Subcutaneous abdominal adipose tissue (tissue), 5 donors: ENCODE measurements around the gene PSMD13.

ENCODE experiments used
- H3K27ac ChIP-seq: one replicate; pipeline ENCODE4 v1.7.0; 2013; ENCODE audit warnings: low read depth, mild to moderate bottlenecking, inconsistent platforms, low read length, moderate library complexity
- H3K27me3 ChIP-seq, 5 donors: one replicate each; pipeline ENCODE4 v1.7.0; 2013; ENCODE audit warnings: low read length in 5 of 5, inconsistent platforms in 1 of 5; ENCODE audit not compliant: control insufficient read depth in 5 of 5, insufficient read depth in 4 of 5
- H3K36me3 ChIP-seq, 5 donors: one replicate each; pipeline ENCODE4 v1.7.0; 2013; ENCODE audit warnings: low read length in 5 of 5; ENCODE audit not compliant: control insufficient read depth in 5 of 5, insufficient read depth in 5 of 5
- H3K4me1 ChIP-seq, 5 donors: one replicate each; pipeline ENCODE4 v1.7.0; 2013; ENCODE audit warnings: low read length in 5 of 5, mild to moderate bottlenecking in 3 of 5, moderate library complexity in 1 of 5; ENCODE audit not compliant: control insufficient read depth in 5 of 5, insufficient read depth in 5 of 5
- H3K4me3 ChIP-seq, 5 donors: one replicate each; pipeline ENCODE4 v1.7.0; 2013; ENCODE audit warnings: low read length in 5 of 5, low read depth in 1 of 5
- H3K9ac ChIP-seq, 5 donors: one replicate each; pipeline ENCODE4 v1.7.0; 2013; ENCODE audit warnings: low read length in 5 of 5, mild to moderate bottlenecking in 4 of 5, moderate library complexity in 3 of 5
- H3K9me3 ChIP-seq, 5 donors: one replicate each; pipeline ENCODE4 v1.7.0; 2013; ENCODE audit warnings: low read length in 5 of 5; ENCODE audit not compliant: control insufficient read depth in 5 of 5
- donor health status: healthy.
- donor health status: healthy.
- donor health status: healthy.
- donor health status: healthy.
- donor health status: healthy.

PSMD13 gene

DNA sequence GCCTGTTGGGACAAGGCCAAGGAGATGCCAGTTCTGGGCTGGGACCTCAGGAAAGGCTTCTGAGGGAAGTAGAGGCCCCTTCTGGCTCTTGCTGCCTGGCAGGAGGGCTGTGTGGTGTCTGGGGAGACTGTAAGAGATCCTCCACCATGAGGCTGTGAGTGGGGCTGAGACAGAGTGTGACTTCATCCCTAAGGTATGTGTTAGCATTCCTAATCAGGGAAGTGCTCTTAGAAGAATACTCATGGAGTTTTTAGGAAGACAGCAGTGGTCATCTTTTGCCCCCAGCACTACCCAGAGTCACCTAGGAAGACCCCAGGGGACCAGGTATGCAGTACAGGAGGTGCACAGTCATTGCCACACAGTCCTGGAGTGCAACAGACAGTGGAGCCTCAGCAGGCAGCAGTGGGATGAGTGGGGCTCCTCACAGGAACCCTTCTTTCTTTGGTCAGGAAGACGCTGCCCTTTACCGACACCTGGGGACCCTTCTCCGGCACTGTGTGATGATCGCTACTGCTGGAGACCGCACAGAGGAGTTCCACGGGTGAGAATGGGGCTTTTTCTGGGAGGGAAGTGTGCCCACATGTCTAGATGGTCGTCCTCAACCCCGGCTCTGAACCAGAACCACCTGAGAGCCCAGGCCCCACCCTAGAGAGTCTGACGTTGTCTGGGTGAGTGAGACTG, 26.5 kb upstream of the PSMD13 start:
- H3K9me3 ChIP-seq = no peaks in the 10 kb centered on the region
- peaks cover 0 to 61% (median 60%) of the 10 kb centered on the region in 5 donors for H3K36me3 ChIP-seq
- H3K27ac ChIP-seq = peak overlapping the region; percentile 40
- peak overlapping the region; percentile 9 to 90 (median 38) for H3K9ac ChIP-seq
- peaks cover 0 to 2% (median 0%) of the 10 kb centered on the region in 5 donors for H3K27me3 ChIP-seq
- peaks cover 27 to 54% (median 44%) of the 10 kb centered on the region in 5 donors for H3K4me1 ChIP-seq
- H3K4me3 ChIP-seq = peak overlapping the region; percentile 17 to 97 (median 84)

DNA sequence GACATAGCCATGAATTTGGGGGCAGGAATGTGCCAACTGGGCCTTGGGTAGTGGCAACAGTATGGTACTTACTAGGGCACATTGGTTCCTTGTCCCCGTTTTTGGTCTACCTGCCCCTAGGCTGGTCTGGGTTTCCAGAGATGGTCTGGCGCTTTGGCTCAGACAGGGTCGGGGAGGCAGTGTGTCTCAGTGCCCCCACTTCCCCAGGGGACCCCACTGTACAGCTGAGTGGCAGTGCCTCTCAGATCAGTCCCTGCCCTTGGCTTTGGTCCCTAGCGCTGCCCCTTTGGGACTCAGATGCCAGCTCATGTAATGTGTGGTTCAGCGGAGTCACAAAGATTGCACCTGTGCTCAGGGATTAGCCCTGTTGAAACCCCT, 26.0 kb upstream of the PSMD13 start:
- Histone ChIP-seq H3K4me1 (peaks cover 22 to 49% (median 38%) of the 10 kb centered on the region in 5 donors), H3K9ac (peak overlapping the region in 2 of 5 donors; percentile 33 to 38), H3K4me3 (peak overlapping the region in 1 of 5 donors; percentile 51), H3K27me3 (peaks cover 0 to 2% (median 0%) of the 10 kb centered on the region in 5 donors), H3K9me3 (no peaks in the 10 kb centered on the region), H3K36me3 (peaks cover 0 to 63% (median 60%) of the 10 kb centered on the region in 5 donors), H3K27ac (peak overlapping the region; percentile 40)

DNA sequence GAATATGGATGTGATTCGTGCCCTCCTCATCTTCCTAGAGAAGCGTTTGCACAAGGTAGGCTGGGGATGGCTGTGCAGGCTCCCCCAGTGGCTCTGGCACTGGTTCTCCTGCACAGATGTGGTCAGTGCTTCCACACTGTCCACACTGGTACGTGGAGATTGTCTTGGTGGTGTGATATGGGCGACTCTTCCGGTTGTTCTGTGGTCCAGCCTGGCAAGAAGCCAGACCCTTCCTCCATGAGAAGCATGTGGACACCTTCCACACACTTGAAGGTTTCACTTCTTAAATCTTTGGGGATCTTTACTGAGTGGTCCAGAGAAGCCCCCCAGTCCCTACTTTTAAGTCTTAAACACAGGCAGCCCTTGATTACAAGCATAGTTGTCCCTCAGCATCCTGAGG, 25.5 kb upstream of the PSMD13 start:
- Histone ChIP-seq H3K9me3 (no peaks in the 10 kb centered on the region), H3K4me1 (peaks cover 17 to 44% (median 33%) of the 10 kb centered on the region in 5 donors), H3K27me3 (peaks cover 0 to 2% (median 0%) of the 10 kb centered on the region in 5 donors), H3K9ac (no peak overlapping the region), H3K4me3 (no peak overlapping the region), H3K36me3 (peaks cover 0 to 68% (median 65%) of the 10 kb centered on the region in 5 donors), H3K27ac (no peak overlapping the region)

DNA sequence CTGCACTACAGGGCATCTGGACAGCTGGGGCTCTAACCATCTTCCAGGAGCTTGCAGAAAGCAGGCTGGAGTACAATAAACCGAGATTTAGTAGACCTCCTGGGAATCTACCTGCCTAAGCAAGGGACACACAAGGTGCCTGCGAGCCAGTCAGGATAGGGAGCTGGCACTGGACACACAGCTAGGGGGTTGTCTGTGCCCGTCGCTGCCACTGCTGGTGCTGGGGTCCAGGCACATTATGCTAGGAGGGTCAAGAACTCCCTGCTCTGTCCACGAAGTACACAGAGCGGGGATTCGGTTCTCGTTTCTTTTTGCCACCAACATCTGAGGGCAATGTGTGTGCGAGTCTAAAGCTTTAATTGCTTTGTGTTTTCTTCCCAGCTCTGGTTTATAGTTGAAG, 25.0 kb upstream of the PSMD13 start:
- peaks cover 0 to 70% (median 67%) of the 10 kb centered on the region in 5 donors for H3K36me3 ChIP-seq
- no peak overlapping the region for H3K27ac ChIP-seq

DNA sequence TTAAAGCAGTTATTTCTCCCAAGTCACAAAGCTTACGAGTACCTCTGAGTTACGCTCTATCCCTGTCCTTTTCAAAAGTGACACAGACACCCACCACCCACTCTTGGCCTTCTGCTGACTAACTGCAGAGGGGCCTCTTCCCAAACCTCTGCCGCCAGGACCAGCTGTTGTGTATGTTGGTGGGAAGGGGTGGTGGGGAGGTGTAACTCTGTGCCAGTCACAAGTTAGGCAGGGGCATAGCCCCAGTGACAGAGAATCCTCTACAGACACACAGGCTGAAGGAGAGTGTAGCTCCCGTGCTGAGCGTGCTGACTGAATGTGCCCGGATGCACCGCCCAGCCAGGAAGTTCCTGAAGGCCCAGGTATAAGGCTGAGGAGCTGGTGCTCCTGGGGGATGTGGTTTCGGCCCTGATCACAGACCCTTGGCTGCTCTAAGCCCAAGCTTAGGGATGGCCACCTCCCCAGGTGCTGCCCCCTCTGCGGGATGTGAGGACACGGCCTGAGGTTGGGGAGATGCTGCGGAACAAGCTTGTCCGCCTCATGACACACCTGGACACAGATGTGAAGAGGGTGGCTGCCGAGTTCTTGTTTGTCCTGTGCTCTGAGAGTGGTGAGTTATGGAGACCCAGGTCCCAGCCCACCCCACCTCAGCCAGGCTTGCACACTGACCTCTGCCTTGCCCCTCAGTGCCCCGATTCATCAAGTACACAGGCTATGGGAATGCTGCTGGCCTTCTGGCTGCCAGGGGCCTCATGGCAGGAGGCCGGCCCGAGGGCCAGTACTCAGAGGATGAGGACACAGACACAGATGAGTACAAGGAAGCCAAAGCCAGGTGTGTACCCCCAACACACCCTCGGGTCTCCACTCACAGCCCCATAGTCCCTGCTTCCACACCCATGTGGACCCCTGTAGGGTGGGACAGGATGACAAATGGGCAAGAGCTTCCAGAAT, 24.4 kb upstream of the PSMD13 start:
- Histone ChIP-seq H3K27me3 (peaks cover 0 to 1% (median 0%) of the 10 kb centered on the region in 5 donors), H3K4me1 (peaks cover 14 to 37% (median 27%) of the 10 kb centered on the region in 5 donors), H3K9me3 (no peaks in the 10 kb centered on the region), H3K9ac (peak overlapping the region in 2 of 5 donors; percentile 28 to 43), H3K36me3 (peaks cover 0 to 70% (median 67%) of the 10 kb centered on the region in 5 donors), H3K4me3 (no peak overlapping the region), H3K27ac (no peak overlapping the region)

More for the DNA sequence above, 25.0 kb upstream of the PSMD13 start:
- H3K4me1 ChIP-seq = peaks cover 15 to 39% (median 29%) of the 10 kb centered on the region in 5 donors
- no peak overlapping the region for H3K4me3 ChIP-seq
- no peaks in the 10 kb centered on the region for H3K9me3 ChIP-seq
- H3K9ac ChIP-seq = no peak overlapping the region
- peaks cover 0 to 2% (median 0%) of the 10 kb centered on the region in 5 donors for H3K27me3 ChIP-seq

DNA sequence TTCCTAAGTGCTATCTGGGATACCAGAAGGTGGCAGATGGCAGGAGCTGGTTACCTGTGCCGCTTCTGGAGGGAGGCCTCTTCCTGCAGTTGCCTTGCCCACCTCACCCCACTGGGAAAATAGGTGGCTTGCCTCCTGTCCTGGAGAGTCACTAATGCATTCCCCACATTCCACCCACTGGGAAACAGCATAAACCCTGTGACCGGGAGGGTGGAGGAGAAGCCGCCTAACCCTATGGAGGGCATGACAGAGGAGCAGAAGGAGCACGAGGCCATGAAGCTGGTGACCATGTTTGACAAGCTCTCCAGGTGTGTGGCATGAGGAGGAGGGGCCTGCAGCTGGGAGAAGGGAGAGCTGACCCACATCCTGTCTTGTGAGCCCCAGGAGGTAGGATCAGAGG, 23.7 kb upstream of the PSMD13 start:
- Histone ChIP-seq H3K27ac (no peak overlapping the region), H3K27me3 (no peaks in the 10 kb centered on the region), H3K9me3 (no peaks in the 10 kb centered on the region), H3K4me1 (peaks cover 12 to 30% (median 25%) of the 10 kb centered on the region in 5 donors), H3K4me3 (no peak overlapping the region), H3K36me3 (peaks cover 0 to 73% (median 67%) of the 10 kb centered on the region in 5 donors), H3K9ac (peak overlapping the region in 1 of 5 donors; percentile 28)

DNA sequence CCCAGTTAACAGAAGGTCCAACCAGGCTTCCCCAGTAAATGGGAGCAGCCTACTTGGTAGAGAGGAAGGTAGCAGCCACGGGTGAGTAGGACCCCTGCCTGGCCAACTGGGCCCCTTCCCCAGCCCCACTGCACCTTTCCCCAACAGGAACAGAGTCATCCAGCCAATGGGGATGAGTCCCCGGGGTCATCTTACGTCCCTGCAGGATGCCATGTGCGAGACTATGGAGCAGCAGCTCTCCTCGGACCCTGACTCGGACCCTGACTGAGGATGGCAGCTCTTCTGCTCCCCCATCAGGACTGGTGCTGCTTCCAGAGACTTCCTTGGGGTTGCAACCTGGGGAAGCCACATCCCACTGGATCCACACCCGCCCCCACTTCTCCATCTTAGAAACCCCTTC, 22.7 kb upstream of the PSMD13 start:
- H3K36me3 ChIP-seq = peaks cover 0 to 79% (median 74%) of the 10 kb centered on the region in 5 donors
- H3K27me3 ChIP-seq = no peaks in the 10 kb centered on the region
- H3K4me1 ChIP-seq = peaks cover 12 to 24% (median 20%) of the 10 kb centered on the region in 5 donors
- no peak overlapping the region for H3K4me3 ChIP-seq
- H3K9me3 ChIP-seq = no peaks in the 10 kb centered on the region
- no peak overlapping the region for H3K27ac ChIP-seq
- H3K9ac ChIP-seq = no peak overlapping the region

DNA sequence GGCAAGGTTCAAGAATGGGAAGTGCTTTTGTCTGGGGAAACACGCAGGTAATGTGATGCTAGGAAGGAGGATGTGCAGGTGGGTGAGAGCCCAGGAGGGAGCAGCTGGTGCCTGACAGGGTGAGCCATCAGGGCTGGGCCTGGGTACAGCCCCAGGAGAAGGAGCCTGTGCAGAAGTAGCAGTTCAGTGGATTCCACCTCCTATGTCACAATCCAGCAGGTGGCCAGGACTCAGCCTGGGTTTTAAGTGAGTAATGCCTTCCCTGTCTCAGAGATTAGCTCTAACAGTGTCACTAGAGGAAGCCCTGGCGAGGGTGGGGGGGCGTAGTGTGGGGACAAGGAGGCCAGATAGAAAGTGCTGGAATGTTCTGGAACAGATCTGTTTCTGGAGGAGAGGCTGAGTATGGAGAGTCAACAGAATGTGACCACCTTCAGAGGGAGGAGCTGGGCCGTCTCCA, 21.2 kb upstream of the PSMD13 start:
- Histone ChIP-seq H3K36me3 (peaks cover 0 to 68% (median 62%) of the 10 kb centered on the region in 5 donors), H3K9me3 (no peaks in the 10 kb centered on the region), H3K27ac (peak overlapping the region; percentile 21), H3K4me1 (peaks cover 0 to 9% (median 5%) of the 10 kb centered on the region in 5 donors), H3K27me3 (no peaks in the 10 kb centered on the region), H3K4me3 (no peak overlapping the region), H3K9ac (no peak overlapping the region)

DNA sequence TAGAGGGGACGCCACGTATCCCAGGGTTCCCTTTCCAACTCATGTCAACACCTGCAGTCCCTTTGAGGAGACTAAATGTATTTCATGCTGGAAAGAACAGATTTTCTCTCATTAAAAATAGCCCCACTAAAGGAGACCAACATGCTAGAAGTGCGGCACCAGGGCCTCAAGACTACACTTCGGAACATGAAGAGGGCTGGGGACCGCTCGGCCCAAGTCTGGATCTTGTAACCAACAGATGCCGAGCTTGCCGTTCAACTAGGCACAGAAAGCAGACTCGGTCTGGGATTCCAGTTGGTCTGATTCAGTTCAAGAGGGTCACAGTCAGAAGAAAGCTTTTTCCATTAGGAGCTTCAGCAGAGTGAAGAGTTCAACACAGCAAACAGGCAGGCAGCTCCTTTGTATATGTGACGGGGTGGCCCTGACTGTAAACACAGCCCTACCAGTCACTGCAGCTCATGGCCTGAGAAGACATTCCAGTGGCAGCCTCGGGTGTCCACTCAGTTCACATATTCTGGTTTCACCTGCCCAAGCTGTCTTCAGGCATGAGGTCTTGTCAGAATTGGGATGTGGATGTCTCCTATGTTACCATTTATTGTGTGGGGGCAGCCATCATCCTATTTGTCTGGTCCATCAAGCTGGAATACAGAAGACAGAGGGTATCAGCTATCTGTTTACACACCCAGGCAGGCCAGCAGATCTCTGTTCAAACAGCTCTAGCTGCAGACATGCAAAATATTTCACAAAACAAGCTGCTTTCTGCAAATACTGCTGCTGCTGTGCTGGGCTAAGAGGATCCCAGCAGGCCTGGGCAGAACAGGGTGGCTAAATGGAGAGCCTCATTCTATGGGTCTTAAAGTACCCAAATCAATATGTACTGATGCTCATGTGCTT, 20.4 kb upstream of the PSMD13 start:
- no peaks in the 10 kb centered on the region for H3K9me3 ChIP-seq
- no peaks in the 10 kb centered on the region for H3K27me3 ChIP-seq
- peak overlapping the region in 1 of 5 donors; percentile 8 for H3K9ac ChIP-seq
- H3K27ac ChIP-seq = no peak overlapping the region
- H3K4me3 ChIP-seq = no peak overlapping the region
- peaks cover 0 to 2% (median 0%) of the 10 kb centered on the region in 5 donors for H3K4me1 ChIP-seq
- H3K36me3 ChIP-seq = peaks cover 0 to 61% (median 55%) of the 10 kb centered on the region in 5 donors
